Spinal cord (tissue), 10 donors: Measurements from ENCODE around the gene PPP4R3C. TPM values are rescaled to one million over a fixed set of nuclear protein-coding genes. Genes with fewer than 3 reads are reported as not detected.
"Not testable (repeated sequence)": the region's sequence is repeated elsewhere in the genome, so short reads cannot be mapped to it uniquely, and the experiment has no call there.

Source experiments
- DNase-seq, 6 donors: peaks; one replicate each; pipeline versions ENCODE4 v3.0.0 to v3.0.0-alpha.2; 2013 to 2015; ENCODE audit warnings: low spot score in 6 of 6, low read depth in 4 of 6
- H3K27ac ChIP-seq: one replicate; pipeline ENCODE4 v1.5.1; 2013; ENCODE audit warnings: low read depth, low read length, control low read depth
- H3K27me3 ChIP-seq: one replicate; pipeline ENCODE4 v1.6.1; 2013; ENCODE audit warnings: low read length; ENCODE audit not compliant: control insufficient read depth, insufficient read depth
- H3K36me3 ChIP-seq: one replicate; pipeline ENCODE4 v1.6.1; 2013; ENCODE audit warnings: low read length; ENCODE audit not compliant: control insufficient read depth, insufficient read depth
- H3K4me1 ChIP-seq: one replicate; pipeline ENCODE4 v1.6.1; 2013; ENCODE audit warnings: low read length; ENCODE audit not compliant: control insufficient read depth, insufficient read depth
- H3K4me3 ChIP-seq: one replicate; pipeline ENCODE4 v1.5.1; 2013; ENCODE audit warnings: low read depth, low read length, control low read depth
- H3K9me3 ChIP-seq: one replicate; pipeline ENCODE4 v1.6.1; 2013; ENCODE audit warnings: low read length; ENCODE audit not compliant: control insufficient read depth, insufficient read depth
- WGBS: methylation state at CpG from one replicate; pipeline ENCODE4 v1.1.5; 2013; ENCODE audit warnings: missing lambda C conversion rate; ENCODE audit not compliant: insufficient coverage; 5-methylcytosine and 5-hydroxymethylcytosine counted together
- long read RNA-seq, 4 donors: transcript quantifications; one replicate each; lab custom pipeline, GENCODE V29; 2026
- polyA plus RNA-seq, 2 donors: library from polyadenylated mRNA; unstranded; fragments of 120-200 nt; gene quantifications; one replicate each; pipeline ENCODE4 v1.2.1, GENCODE V29; 2013; ENCODE audit not compliant: insufficient read length in 2 of 2
- total RNA-seq, 2 donors: library from RNA; depleted of rRNA in 1 of 2; stranded (reverse); fragments of 120-200 nt in 1 of 2; fragments of >200 nt in 1 of 2; gene quantifications; one replicate each; pipeline versions ENCODE4 v1.2.3 to v1.2.4, GENCODE V29; 2013 to 2014
- donor health status: healthy.

Gene PPP4R3C
- total RNA-seq (not detected), polyA plus RNA-seq (not detected)
- long read RNA-seq, donor 1: 0 reads
- long read RNA-seq, donor 2, partial matches to known transcripts: 0 of 1 reads
- long read RNA-seq, donor 2, other reads (novel, unspliced or antisense): 0 of 1 reads
- long read RNA-seq, donor 3: 0 reads
- long read RNA-seq, donor 4: 0 reads

GRCh38 chrX:27463187-27463586, at the start of gene PPP4R3C:
TSS of gene PPP4R3C (minus strand) at chrX:27463341. CDS start at chrX:27463296, 45 bp downstream.
- Histone ChIP-seq H3K4me1 (no peaks in the 10 kb centered on the region), H3K9me3 (no peaks in the 10 kb centered on the region), H3K36me3 (no peaks in the 10 kb centered on the region), H3K27ac (no peak within 1 kb of the TSS), H3K27me3 (no peaks in the 10 kb centered on the region), H3K4me3 (no peak within 1 kb of the TSS)
- DNase-seq: no peak
- WGBS: 82% methylated on average over 14 of the region's 14 CpGs

- H3K27ac ChIP-seq: no peak overlapping the region
- no CpG with 5 or more reads among the region's 4 CpGs for WGBS
- H3K4me3 ChIP-seq: no peak overlapping the region
- no peaks in the 10 kb centered on the region for H3K9me3 ChIP-seq
- no peak for DNase-seq
- no peaks in the 10 kb centered on the region for H3K4me1 ChIP-seq
- H3K27me3 ChIP-seq: no peaks in the 10 kb centered on the region
- no peaks in the 10 kb centered on the region for H3K36me3 ChIP-seq
Observed at GRCh38 chrX:27491397-27491796, 28.3 kb upstream of the PPP4R3C start.

GRCh38 chrX:27466051-27466450, 2.9 kb upstream of the PPP4R3C start:
- H3K36me3 ChIP-seq: no peaks in the 10 kb centered on the region
- H3K27ac ChIP-seq: no peak overlapping the region
- DNase-seq: no peak
- no peaks in the 10 kb centered on the region for H3K9me3 ChIP-seq
- no peak overlapping the region for H3K4me3 ChIP-seq
- WGBS: no CpG with 5 or more reads among the region's 1 CpG
- H3K27me3 ChIP-seq: no peaks in the 10 kb centered on the region
- H3K4me1 ChIP-seq: no peaks in the 10 kb centered on the region

GRCh38 chrX:27465036-27465435, 1.9 kb upstream of the PPP4R3C start:
- Histone ChIP-seq H3K27ac (no peak overlapping the region), H3K27me3 (no peaks in the 10 kb centered on the region), H3K36me3 (no peaks in the 10 kb centered on the region), H3K4me3 (no peak overlapping the region), H3K4me1 (no peaks in the 10 kb centered on the region), H3K9me3 (no peaks in the 10 kb centered on the region)
- no peak for DNase-seq

- H3K9me3 ChIP-seq, H3K27ac ChIP-seq, H3K36me3 ChIP-seq, H3K27me3 ChIP-seq, DNase-seq, H3K4me3 ChIP-seq, H3K4me1 ChIP-seq: not testable (repeated sequence)
- no CpG with 5 or more reads among the region's 5 CpGs for WGBS
Observed at GRCh38 chrX:27459129-27459528, 4.0 kb downstream of the PPP4R3C start.

- not testable (repeated sequence) for H3K27ac ChIP-seq, H3K9me3 ChIP-seq
- 91% methylated on average over 28 of the region's 30 CpGs for WGBS
Observed at GRCh38 chrX:27458544-27458943, 4.6 kb downstream of the PPP4R3C start.

GRCh38 chrX:27451324-27451723, 11.8 kb downstream of the PPP4R3C start:
- no peaks in the 10 kb centered on the region for H3K27me3 ChIP-seq
- H3K4me3 ChIP-seq: no peak overlapping the region
- DNase-seq: no peak
- no peaks in the 10 kb centered on the region for H3K9me3 ChIP-seq
- H3K27ac ChIP-seq: no peak overlapping the region
- H3K36me3 ChIP-seq: no peaks in the 10 kb centered on the region
- H3K4me1 ChIP-seq: no peaks in the 10 kb centered on the region

More at GRCh38 chrX:27458544-27458943, 4.6 kb downstream of the PPP4R3C start:
- H3K27me3 ChIP-seq, H3K4me1 ChIP-seq, H3K4me3 ChIP-seq, H3K36me3 ChIP-seq, DNase-seq: not testable (repeated sequence)

- no peaks in the 10 kb centered on the region for H3K4me1 ChIP-seq
- no CpG with 5 or more reads among the region's 1 CpG for WGBS
- H3K4me3 ChIP-seq: no peak overlapping the region
- H3K9me3 ChIP-seq: no peaks in the 10 kb centered on the region
- no peaks in the 10 kb centered on the region for H3K27me3 ChIP-seq
- no peak overlapping the region for H3K27ac ChIP-seq
- DNase-seq: no peak
- no peaks in the 10 kb centered on the region for H3K36me3 ChIP-seq
Observed at GRCh38 chrX:27446423-27446822, 16.7 kb downstream of the PPP4R3C start.

GRCh38 chrX:27445438-27445837, 17.7 kb downstream of the PPP4R3C start:
- DNase-seq: no peak
- Histone ChIP-seq H3K36me3 (no peaks in the 10 kb centered on the region), H3K9me3 (no peaks in the 10 kb centered on the region), H3K27me3 (no peaks in the 10 kb centered on the region), H3K4me3 (no peak overlapping the region), H3K27ac (no peak overlapping the region), H3K4me1 (no peaks in the 10 kb centered on the region)
- no CpG with 5 or more reads among the region's 2 CpGs for WGBS

- Histone ChIP-seq H3K9me3 (no peaks in the 10 kb centered on the region), H3K36me3 (no peaks in the 10 kb centered on the region), H3K4me3 (no peak overlapping the region), H3K4me1 (no peaks in the 10 kb centered on the region), H3K27me3 (no peaks in the 10 kb centered on the region), H3K27ac (no peak overlapping the region)
- 100% methylated on average over 2 of the region's 3 CpGs for WGBS
- no peak for DNase-seq
Observed at GRCh38 chrX:27444093-27444908, 18.8 kb downstream of the PPP4R3C start.
